ENCODE measurements around the gene SCT. TPM values are rescaled to one million over a fixed set of nuclear protein-coding genes. Genes with fewer than 3 reads are reported as not detected.
A peak's percentile ranks its signal among the peaks of the same experiment; 100 is the strongest.

Gene SCT
- total and polyA plus RNA-seq, 2 of the 4 experiments (the other 2 are of a cell fraction): not detected

DNA sequence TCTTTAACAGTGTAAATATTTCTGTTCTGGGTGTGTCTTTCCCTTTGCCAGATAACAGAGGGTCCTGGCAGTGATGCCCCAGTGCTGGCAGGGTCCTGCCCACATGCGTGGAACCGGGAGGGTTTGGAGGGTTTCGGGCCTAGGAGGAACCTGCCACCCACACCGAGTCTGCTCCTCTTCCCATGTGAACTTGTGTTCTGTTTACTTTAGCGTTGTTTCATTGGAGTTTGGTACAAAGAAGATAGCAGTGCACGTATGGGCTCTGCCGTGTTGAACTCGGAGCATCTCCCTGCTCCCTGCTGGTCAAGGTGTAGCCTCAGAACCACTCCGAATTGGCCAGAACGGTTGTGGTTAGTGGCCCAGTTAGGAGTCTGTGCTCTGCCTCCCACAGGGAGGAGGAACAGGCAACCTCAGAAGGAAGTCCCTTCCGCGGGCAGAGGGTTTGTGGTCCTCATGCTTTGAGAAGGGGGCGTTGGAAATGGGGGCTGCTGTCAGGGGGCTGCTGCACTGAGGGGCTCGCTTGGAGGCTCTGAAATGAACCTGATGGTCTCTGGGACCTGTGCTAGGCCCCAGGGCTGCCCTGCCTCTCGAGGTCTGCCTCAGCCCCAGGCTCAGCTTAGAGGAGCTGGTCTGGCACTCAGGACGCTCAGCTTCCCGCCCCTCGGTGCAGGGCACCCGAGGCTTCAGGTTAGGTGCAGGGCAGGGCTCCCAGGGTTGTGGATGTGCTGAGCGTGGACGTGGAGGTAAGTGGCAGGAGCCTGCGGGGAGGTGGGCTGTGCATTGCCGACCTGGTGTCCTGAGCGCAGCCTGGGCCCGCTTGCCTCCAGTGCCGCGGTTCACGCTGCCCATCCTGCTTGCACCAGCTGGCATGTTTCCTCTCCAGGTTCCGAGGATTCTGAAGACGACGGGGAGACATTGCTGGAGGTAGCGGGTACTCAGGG lies 40.3 kb downstream of the SCT start:
- Histone ChIP-seq H2AK5ac (ENCODE audit: low read depth, low read length) (no peak overlapping the region), H2BK15ac (ENCODE audit: low read depth, low read length) (no peak overlapping the region), H3K9me3 (ENCODE audit: control insufficient read depth, insufficient read depth, low read length) (no peaks in the 10 kb centered on the region), H3K14ac (replicated peaks; ENCODE audit: low read depth, low read length) (no peak overlapping the region), H2AFZ (replicated peaks; ENCODE audit: low read length, poor library complexity) (peak overlapping the region; percentile 32), H2BK20ac (ENCODE audit: low read depth, low read length) (no peak overlapping the region), H3K23ac (ENCODE audit: low read depth, low read length) (no peak overlapping the region), H3K4me1 (ENCODE audit: control insufficient read depth, insufficient read depth, low read length) (peaks cover 7% of the 10 kb centered on the region; the same call in 1 of the 2 replicates), H4K8ac (ENCODE audit: low read depth in 2 of 2, low read length in 2 of 2) (no peak overlapping the region), H3K27me3 (ENCODE audit: control insufficient read depth, insufficient read depth, low read length) (no peaks in the 10 kb centered on the region), H3K79me1 (ENCODE audit: low read depth in 1 of 2, low read length in 2 of 2) (peaks cover 30 to 70% of the 10 kb centered on the region in 2 experiments), H3K4me2 (ENCODE audit: low read depth, low read length) (no peak overlapping the region), H2BK5ac (ENCODE audit: low read depth, low read length, poor library complexity, severe bottlenecking) (peak overlapping the region; percentile 2), H2BK120ac (ENCODE audit: low read depth, low read length) (no peak overlapping the region), H3K27ac (ENCODE audit: insufficient read depth, low read length) (no peak overlapping the region), H2AK9ac (replicated peaks; ENCODE audit: low read depth, low read length, poor library complexity) (no peak overlapping the region), H4K5ac (ENCODE audit: low read depth, low read length) (no peak overlapping the region), H4K20me1 (ENCODE audit: insufficient read depth, low read length) (peaks cover 77% of the 10 kb centered on the region), H3K36me3 (ENCODE audit: control insufficient read depth, insufficient read depth, low read length) (peaks cover 55% of the 10 kb centered on the region), H4K91ac (ENCODE audit: insufficient read depth, low read depth, low read length) (no peak overlapping the region), H3K18ac (ENCODE audit: low read depth, low read length) (no peak overlapping the region), H3K4me3 (ENCODE audit: insufficient read depth, low read depth, low read length) (no peak overlapping the region), H3K9ac (ENCODE audit: low read depth, low read length) (no peak overlapping the region), H3K56ac (ENCODE audit: extremely low read depth, insufficient read depth, low read length) (no peak overlapping the region), H3K4ac (ENCODE audit: low read depth, low read length) (no peak overlapping the region), H3K9me1 (ENCODE audit: insufficient read depth, low read length) (peaks cover 12% of the 10 kb centered on the region; the same call in 1 of the 2 replicates)
- CTCF ChIA-PET: no interaction called here
- DNase-seq (no peak), ATAC-seq (ENCODE audit: low read depth) (no peak)
- WGBS, 2 experiments (ENCODE audit: extremely low coverage in 2 of 2, insufficient read length in 1 of 2): 95% methylated on average over 16 of the region's 32 CpGs; no CpG with 5 or more reads in 1 of the 2 experiments
- no peak for TF ChIP-seq MAFK (IDR thresholded peaks at IDR 0.05; ENCODE audit: low read depth, low read length)
- TF ChIP-seq NFE2L2 (IDR thresholded peaks at IDR 0.05; ENCODE audit: low read depth, low read length): no peak
- no peak for TF ChIP-seq RFX5 (IDR thresholded peaks at IDR 0.05; ENCODE audit: low read depth, low read length)
- TF ChIP-seq BHLHE40 (IDR thresholded peaks at IDR 0.05; ENCODE audit: low read depth, low read length): no peak
- TF ChIP-seq, protein P1, sequence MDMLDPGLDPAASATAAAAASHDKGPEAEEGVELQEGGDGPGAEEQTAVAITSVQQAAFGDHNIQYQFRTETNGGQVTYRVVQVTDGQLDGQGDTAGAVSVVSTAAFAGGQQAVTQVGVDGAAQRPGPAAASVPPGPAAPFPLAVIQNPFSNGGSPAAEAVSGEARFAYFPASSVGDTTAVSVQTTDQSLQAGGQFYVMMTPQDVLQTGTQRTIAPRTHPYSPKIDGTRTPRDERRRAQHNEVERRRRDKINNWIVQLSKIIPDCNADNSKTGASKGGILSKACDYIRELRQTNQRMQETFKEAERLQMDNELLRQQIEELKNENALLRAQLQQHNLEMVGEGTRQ (IDR thresholded peaks at IDR 0.05; ENCODE audit: low read depth, low read length): no peak
- TF ChIP-seq, protein P2, sequence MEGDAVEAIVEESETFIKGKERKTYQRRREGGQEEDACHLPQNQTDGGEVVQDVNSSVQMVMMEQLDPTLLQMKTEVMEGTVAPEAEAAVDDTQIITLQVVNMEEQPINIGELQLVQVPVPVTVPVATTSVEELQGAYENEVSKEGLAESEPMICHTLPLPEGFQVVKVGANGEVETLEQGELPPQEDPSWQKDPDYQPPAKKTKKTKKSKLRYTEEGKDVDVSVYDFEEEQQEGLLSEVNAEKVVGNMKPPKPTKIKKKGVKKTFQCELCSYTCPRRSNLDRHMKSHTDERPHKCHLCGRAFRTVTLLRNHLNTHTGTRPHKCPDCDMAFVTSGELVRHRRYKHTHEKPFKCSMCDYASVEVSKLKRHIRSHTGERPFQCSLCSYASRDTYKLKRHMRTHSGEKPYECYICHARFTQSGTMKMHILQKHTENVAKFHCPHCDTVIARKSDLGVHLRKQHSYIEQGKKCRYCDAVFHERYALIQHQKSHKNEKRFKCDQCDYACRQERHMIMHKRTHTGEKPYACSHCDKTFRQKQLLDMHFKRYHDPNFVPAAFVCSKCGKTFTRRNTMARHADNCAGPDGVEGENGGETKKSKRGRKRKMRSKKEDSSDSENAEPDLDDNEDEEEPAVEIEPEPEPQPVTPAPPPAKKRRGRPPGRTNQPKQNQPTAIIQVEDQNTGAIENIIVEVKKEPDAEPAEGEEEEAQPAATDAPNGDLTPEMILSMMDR (conservative IDR thresholded peaks at IDR 0.05; ENCODE audit: low read depth, low read length): no peak
- TF ChIP-seq FOS (IDR thresholded peaks at IDR 0.05; ENCODE audit: low read depth, low read length): no peak
- no peak for TF ChIP-seq RAD21 (IDR thresholded peaks at IDR 0.05; ENCODE audit: low read length)
- TF ChIP-seq, protein P3, sequence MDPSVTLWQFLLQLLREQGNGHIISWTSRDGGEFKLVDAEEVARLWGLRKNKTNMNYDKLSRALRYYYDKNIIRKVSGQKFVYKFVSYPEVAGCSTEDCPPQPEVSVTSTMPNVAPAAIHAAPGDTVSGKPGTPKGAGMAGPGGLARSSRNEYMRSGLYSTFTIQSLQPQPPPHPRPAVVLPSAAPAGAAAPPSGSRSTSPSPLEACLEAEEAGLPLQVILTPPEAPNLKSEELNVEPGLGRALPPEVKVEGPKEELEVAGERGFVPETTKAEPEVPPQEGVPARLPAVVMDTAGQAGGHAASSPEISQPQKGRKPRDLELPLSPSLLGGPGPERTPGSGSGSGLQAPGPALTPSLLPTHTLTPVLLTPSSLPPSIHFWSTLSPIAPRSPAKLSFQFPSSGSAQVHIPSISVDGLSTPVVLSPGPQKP (IDR thresholded peaks at IDR 0.05; ENCODE audit: borderline replicate concordance, low read depth, low read length): no peak
- TF ChIP-seq RCOR1 (IDR thresholded peaks at IDR 0.05; ENCODE audit: insufficient replicate concordance, low read length): no peak
- TF ChIP-seq CEBPB (IDR thresholded peaks at IDR 0.05; ENCODE audit: low read depth, low read length): no peak
- in situ Hi-C loops (cut with MboI; ENCODE audit: low sequenced_read_pairs) (no loop called here), intact Hi-C loops (cut with micrococcal nuclease) (no loop called here), dilution Hi-C loops (cut with HindIII; ENCODE audit: low sequenced_read_pairs, unreplicated experiment) (no loop called here)
- BruUV-seq (replicated peaks): no TSS peak
- POLR2A ChIA-PET (ENCODE audit: unreplicated experiment): no interaction called here

All from IMR-90 (cell line).